Choroid plexus epithelial cell (primary cell): ENCODE data around the gene FHAD1.
A peak's percentile ranks its signal among the peaks of the same experiment; 100 is the strongest.

Source experiments
- DNase-seq: peaks from one replicate; pipeline ENCODE4 v3.0.0-alpha.2; 2010; ENCODE audit warnings: low read depth
- H3K4me3 ChIP-seq: 2 replicates; pipeline ENCODE4 v1.5.1; 2011; ENCODE audit warnings: low read depth, mild to moderate bottlenecking, control low read depth, low read length, moderate library complexity
- TF ChIP-seq, protein P1 (sequence below): conservative IDR thresholded peaks from 2 replicates; pipeline ENCODE4 v1.5.1; 2011; ENCODE audit warnings: low read depth, mild to moderate bottlenecking, control low read depth, inconsistent platforms, low read length, moderate library complexity

FHAD1 gene

DNA sequence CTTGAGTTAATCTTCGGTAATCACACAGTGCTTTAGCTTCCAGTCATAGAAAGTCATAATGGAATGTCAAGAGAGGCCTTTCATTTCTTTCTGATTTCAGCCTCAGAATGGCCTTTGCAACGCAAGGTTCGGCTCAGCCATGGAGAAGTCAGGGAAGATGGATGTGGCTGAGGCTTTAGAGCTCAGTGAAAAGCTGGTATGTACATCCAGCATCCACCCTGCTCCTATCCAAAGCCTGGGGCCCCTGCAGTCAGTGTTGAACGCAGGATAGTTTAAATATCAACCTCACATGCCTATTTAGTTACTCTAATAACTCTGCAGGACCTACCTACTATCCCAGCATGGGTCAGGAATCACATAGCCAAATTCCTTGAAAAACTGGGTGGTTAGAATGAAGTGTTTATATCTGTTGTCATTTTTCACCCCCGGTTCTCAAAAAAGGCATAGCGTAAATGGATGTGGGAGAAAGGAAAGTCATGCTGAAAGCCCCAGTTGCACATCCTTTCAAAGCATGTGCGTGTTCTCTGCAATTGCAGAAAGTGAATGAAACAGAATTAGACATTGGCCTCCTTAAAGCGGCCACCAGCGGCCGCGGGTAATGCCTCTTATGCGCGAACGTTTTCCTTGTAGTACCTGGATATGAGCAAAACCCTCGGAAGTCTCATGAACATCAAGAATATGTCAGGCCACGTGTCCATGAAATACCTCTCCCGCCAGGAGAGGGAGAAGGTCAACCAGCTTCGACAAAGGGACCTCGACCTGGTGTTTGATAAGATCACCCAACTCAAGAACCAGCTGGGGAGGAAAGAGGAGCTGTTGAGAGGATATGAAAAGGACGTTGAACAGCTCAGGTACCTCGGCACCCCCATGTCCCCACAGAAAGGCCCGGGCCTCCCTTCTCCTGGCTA, 133.8 kb downstream of the FHAD1 start:
- no peak overlapping the region for H3K4me3 ChIP-seq
- TF ChIP-seq, protein P1, sequence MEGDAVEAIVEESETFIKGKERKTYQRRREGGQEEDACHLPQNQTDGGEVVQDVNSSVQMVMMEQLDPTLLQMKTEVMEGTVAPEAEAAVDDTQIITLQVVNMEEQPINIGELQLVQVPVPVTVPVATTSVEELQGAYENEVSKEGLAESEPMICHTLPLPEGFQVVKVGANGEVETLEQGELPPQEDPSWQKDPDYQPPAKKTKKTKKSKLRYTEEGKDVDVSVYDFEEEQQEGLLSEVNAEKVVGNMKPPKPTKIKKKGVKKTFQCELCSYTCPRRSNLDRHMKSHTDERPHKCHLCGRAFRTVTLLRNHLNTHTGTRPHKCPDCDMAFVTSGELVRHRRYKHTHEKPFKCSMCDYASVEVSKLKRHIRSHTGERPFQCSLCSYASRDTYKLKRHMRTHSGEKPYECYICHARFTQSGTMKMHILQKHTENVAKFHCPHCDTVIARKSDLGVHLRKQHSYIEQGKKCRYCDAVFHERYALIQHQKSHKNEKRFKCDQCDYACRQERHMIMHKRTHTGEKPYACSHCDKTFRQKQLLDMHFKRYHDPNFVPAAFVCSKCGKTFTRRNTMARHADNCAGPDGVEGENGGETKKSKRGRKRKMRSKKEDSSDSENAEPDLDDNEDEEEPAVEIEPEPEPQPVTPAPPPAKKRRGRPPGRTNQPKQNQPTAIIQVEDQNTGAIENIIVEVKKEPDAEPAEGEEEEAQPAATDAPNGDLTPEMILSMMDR: no peak
- DNase-seq: no peak

DNA sequence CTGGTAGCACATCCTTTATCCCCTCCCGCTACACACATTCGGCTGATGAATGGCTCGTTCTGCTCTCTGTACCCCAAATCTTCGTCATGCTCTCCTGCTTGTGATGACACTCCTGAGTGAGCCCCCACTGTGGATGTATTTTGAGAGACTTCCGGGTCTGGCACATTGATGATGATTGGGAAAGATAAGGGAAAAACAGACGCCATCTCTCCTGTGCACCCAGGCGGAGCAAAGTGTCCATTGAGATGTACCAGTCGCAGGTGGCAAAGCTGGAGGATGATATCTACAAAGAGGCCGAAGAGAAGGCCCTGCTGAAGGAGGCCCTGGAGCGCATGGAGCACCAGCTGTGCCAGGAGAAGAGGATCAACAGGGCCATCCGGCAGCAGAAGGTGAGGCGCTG, 134.8 kb downstream of the FHAD1 start:
- H3K4me3 ChIP-seq: no peak overlapping the region
- TF ChIP-seq, protein P1: no peak
- DNase-seq: no peak

DNA sequence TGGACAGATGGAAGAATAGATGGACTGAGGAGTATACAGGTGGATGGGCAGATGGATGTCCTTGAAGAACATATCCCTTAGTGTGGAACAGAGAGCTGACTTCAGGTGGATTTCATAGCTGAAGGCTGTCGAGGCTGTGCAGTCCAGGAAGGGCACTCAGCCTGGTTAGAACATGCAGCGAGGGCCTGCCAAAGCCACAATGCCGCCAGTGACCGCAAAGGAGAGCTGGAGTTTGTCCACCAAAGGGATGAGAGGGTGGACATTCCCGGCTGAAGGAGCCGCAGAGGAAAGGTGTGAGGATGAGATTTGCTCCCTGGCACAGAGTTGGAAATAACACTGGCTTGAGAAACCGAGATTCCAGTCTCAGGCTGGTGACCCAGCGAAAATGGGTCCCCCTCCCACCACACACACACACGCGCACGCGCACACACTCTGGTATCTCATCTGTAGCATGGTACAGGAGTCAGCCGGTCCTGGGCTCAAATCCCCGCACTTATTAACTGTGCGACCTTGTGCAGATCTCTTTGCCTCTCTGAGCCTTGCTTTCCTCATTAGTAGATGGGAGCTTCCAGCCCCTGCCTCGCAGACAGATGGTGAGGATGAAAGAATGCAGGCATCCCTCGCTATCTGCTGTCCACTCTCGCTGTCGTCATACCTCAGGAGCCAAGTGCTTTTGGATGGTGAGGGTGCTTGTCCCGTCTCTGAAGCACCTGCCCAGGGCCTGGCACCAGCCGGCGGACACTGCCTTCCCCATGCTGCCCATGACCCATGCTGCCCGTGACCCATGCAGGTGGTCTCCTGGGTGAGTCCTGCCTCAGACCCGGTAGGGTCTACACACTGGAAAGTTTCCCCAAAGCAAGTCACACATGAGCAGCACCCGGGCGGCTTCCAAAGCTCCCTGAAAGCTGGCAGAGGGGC, 135.8 kb downstream of the FHAD1 start:
- H3K4me3 ChIP-seq: no peak overlapping the region
- DNase-seq: no peak
- TF ChIP-seq, protein P1: no peak

DNA sequence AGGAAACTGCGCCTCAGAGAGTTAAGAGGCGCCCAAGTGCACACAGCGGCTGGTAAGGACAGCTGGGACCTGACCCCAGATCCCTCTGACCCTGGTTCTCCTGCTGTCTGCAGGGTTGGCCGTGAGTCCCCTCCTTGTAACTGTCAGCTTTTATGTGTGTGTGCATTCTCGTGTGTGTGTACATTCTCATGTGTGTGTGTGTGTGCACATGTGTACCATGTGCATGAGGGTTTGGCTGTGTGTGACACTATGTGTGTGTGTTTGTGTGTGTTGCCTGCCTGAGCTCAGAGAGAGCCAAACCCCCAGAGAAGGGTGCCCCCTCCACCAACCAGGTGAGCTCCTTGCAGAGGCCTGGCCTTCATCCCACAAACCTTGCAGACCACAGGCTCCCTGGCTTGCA, 136.8 kb downstream of the FHAD1 start:
- DNase-seq: no peak
- TF ChIP-seq, protein P1: no peak
- no peak overlapping the region for H3K4me3 ChIP-seq

DNA sequence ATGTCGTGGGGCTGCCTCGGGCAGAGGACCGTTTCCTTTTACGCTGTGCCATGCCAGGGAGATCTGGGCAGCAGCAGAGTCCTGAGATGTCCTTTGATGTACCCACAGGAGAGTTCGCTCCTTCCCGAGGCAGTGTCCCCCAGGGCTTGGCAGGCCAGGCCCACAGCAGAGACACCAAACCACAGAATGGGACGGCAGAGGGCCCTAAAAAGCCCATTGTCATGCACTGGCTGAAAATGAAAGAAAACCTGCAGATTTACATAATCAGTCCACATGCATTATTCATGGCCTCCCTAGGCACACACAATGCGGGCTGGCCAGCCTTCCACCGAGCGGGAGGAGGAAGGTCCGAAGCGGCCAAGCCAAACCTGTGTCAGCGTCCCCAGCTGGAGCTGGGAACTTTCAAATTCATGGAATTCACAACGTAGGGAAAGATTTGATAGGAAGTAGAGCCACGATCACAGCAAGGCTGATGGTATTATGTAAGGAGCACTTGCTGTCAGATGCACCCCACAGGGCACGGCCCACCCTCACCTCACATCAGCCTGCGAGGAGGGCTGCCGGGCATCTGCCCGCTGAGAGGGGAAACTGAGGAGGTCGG, 137.4 kb downstream of the FHAD1 start:
- TF ChIP-seq, protein P1: no peak
- peak; percentile 13 for DNase-seq
- H3K4me3 ChIP-seq: no peak overlapping the region

DNA sequence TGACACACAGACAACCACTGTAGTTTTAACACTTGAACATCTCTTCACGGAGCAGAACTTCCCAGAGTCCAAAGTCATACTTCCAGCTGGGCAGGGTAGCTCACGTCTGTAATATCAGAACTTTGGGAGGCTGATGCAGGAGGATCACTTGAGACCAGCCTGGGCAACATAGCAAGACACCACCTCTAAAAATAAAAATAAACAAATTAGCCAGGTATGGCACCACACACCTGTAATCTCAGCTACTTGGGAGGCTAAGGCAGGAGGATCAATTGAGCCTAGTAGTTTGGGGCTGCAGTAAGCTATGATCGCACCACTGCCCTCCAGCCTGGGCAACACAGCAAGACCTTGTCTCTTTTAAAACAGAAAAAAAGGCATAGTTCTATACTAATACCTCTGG, 138.4 kb downstream of the FHAD1 start:
- TF ChIP-seq, protein P1: no peak
- no peak overlapping the region for H3K4me3 ChIP-seq
- DNase-seq: no peak
